CD4-positive, alpha-beta T cell treated with Interleukin-17A for 4 hours (primary cell): ENCODE data around the gene KRT74.
"Not testable (repeated sequence)": the region's sequence is repeated elsewhere in the genome, so short reads cannot be mapped to it uniquely, and the experiment has no call there.

Source experiments
- DNase-seq: peaks from one replicate; pipeline ENCODE4 v3.0.0-alpha.2; 2020; ENCODE audit warnings: mixed read lengths

KRT74 gene

DNA sequence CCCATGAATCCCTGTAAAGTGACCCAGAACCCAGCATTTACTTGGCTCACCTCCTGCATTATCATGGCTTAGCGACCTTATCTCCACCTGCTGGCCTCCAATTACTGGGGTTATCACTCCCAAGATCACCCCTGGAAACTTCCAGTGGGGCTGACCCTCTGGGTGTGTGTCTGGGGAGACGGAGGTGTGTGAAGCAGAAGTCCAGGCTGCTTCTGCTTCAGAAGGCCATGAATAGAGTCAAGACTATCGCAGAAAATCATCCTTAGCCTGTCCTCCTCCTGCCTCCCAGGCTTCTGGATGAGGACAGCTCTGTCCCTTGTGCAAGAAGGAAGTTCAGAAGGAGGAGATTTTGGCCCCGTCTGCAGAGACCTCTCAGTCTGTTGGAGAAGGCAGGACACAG lies 28.0 kb upstream of the KRT74 start:
- no peak for DNase-seq

DNA sequence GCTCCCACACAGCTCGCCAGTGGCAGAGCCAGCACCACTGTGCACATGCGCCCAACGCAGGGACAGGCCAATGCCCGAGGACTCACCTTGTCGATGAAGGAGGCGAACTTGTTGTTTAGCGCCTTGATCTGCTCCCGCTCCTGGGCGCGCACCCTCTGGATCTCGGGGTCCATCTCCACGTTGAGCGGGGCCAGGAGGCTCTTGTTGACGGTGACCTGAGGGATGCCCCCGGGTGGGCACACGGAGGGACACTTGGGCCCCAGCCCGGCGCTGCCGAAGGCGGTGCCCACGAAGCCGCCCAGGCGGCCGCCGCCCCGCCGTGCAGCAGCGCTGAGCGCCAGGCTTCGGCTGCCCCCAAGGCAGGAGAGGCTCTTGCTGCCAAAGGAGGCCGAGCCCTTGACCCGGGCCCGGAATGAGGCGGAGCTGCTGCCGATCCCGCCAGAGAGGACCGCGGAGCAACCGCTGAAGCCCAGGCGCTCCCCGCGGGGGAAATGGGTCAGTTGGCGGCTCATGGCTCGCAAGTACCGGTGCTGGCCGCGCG lies 27.4 kb upstream of the KRT74 start, which contains the start of gene KRT72:
Gene KRT72, minus strand, starts transcription at position 523 of the 541 bp plus-strand sequence. Its CDS starts 11 bp downstream, at position 512.
- no peak for DNase-seq

DNA sequence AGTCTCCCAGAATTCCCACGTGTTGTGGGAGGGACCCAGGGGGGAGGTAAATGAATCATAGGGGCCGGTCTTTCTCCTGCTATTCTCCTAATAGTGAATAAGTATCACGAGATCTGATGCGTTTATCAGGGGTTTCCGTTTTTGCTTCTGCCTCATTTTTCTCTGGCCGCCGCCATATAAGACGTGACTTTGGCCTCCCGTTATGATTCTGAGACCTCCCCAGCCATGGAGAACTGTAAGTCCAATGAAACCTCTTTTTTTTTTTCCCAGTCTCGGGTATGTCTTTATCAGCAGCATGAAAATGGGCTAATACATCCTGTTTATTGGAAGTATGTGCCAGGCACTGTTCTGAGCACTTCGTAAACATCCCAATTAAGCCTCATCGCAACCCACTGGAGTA lies 26.8 kb upstream of the KRT74 start:
- no peak for DNase-seq

DNA sequence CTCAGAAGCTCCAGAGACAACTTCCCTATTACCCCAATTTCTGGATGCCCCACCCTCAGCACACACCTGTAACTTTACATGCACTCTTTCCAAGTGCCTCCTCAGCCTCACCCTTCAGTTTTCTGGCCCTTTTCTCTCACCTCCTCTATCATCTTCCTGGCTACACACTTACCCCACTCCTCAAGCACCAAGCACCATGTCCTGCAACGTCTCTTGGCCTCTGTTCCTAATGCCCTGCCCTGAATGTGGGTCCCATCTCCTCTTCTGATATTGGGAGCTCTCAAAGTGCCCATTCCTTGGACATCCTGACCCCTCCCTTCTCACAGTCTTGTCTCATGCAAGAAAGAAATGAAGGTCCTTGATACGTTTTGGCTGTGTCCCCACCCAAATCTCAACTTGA lies 26.4 kb upstream of the KRT74 start:
- DNase-seq = no peak

DNA sequence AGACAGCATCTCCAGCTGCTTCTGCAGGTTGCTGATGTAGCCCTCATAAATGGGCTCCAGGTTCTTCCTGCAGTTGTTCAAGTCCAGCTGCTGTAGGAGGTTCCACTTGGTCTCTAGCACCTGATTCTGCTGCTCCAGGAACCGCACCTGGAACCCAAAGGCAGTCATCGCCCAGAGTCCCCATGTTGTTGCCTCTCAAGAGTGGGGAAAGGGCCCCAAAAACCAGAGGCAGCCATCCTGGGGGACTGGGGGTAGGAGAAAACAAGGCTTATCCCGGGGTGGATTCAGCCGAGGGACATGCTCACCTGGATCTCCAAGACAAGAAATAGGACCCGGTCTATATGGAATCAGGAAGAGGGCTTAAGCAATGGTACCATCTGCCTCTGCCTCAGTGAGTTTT lies 25.3 kb upstream of the KRT74 start:
- DNase-seq = no peak

DNA sequence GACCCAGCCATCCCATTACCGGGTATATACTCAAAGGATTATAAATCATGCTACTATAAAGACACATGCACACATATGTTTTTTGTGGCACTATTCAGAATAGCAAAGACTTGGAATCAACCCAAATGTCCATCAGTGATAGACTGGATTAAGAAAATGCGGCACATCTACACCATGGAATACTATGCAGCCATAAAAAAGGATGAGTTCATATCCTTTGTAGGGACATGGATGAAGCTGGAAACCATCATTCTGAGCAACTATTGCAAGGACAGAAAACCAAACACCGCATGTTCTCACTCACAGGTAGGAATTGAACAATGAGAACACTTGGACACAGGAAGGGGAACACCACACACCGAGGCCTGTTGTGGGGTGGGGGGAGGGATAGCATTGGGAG lies 20.6 kb upstream of the KRT74 start:
- not testable (repeated sequence) for DNase-seq

DNA sequence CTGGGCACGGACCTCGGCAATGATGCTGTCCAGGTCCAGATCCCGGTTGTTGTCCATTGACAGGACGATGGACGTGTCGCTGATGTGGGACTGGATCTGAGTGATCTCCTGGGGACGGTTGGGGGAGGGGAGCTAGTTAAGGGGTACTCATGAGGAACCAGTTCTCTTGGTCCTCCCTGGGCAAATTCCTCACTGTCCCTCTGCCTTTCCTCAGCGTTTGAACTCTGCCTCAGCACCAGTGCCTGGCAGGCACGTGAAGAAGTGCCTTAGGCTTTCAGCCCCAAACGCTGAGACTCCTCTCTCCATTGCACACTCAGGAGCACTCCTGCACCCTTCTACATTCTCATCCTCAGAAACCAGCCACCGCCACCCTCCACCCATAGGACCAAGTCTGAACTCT lies 17.9 kb upstream of the KRT74 start:
- DNase-seq = no peak

DNA sequence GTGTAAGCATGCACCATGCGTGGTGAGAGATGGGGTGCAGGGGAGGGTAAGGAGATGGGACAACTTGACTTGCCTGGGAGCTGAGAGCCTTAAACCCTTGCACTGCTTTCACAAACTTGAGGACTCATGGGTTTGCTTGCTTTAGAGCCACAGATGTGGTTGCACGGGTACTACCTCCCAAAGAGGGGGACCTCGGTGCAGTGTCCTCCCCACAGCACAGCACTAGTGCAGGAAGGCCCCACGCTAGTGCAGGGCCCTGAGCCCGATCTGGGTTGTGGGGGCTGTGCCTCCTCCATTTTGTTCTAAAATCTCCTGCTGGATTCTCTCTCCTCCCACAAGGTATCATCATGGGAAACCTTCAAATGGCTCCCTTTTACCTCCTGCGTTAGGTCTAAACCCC lies 16.4 kb upstream of the KRT74 start:
- no peak for DNase-seq

DNA sequence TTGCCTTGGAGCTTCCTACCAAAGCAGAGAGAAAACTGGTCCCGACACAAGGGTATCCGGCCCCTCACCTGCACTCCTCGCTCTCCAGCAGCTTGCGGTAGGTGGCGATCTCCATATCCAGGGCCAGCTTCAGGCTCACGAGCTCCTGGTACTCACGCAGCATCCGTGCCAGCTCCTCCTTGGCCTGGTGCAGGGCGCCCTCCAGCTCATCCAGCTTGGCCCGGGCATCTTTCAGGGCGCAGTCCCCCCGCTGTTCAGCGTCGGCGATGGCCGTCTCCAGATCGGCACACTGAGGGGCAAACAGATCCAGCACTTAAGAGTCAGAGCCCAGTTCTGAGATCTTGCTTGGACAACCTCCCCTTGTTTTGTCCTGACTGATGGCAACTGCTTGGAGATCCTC lies 13.9 kb upstream of the KRT74 start:
- DNase-seq = no peak

DNA sequence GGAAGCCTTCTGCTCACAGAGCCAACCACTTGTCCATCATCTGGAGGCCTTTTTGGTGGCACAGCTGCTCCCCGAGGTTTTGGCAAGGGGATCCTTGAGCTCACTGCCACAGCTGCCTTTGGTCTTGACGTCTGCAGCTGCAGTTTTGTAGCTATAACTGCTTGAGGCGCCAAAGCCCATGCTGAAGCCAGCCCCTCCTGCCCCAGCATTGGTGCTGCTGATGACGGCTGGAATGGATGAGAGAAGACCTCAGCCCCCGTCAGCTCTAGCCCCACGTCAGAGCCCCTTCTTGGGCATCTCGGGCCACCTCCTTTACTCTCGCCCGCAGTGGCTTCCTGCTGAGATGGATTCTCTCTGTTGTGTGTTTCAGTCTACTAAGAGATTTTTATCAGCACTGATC lies 12.3 kb upstream of the KRT74 start:
- DNase-seq = peak; percentile 72

DNA sequence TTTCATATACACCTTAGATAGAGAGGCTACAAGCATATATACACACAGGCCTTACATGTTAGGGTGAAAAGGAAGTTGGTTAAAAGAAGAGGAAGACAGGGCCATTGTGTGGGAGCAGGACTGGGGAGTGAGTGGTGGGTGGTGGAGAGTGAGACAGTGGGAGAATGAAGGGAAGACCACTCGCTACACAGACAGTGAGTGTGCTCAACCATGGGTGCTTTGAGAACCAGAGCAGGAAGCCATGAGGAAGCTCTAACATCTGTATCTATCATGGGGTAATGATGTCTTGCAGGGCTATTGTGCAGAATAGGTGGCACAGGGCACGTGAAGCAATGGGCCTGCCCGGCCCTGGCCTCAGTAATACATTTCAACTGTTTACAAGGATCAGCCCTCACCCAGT lies 11.4 kb upstream of the KRT74 start:
- DNase-seq = no peak

DNA sequence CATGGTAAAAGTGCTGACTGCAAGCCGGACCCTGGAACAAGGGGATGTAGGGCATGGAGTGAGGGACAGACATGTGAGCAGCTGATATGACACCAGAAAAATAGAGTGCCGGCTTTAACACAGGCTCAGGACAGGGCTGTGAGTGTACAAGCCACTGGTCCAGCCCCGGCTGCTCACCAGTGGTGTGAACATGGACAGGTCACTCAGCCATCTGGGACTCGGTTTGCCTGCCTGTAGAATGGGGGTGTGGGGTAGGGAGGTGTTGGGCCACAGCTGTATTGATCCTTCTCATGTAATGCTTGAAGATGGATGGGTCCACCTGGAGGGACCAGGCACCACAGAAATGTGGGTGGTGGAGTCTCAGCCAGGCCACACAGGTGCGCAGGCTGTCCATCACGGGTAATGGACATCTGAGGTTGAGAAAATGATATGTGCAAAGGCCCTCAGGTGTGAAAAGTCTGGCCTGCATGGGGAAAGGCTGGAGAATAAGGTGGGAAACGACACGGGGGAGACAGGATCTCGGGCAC lies 10.6 kb upstream of the KRT74 start:
- no peak for DNase-seq

DNA sequence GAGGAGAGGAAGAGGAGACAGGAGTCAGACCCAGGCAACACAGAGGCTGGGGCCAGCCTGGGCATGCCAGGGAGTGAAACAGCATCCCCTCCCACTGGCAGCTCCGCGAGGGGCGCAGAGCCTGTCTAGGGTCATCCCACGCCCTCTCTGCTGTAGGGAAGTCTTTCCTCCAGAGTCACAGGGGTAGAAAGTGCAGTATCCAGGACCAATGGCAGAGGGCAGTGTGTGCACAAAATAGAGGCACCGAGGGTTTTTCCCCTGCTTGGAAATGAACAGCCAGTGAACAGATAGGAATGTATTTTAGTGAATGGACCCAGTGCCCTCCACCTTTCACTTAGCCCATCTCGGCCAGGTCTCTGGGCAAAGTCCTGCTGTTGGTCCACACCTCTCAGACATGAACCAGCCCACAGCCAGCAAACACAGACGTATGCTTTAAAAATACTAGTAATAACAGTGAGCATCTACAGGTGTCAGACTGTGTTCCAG lies 9.4 kb upstream of the KRT74 start:
- peak; percentile 75 for DNase-seq

DNA sequence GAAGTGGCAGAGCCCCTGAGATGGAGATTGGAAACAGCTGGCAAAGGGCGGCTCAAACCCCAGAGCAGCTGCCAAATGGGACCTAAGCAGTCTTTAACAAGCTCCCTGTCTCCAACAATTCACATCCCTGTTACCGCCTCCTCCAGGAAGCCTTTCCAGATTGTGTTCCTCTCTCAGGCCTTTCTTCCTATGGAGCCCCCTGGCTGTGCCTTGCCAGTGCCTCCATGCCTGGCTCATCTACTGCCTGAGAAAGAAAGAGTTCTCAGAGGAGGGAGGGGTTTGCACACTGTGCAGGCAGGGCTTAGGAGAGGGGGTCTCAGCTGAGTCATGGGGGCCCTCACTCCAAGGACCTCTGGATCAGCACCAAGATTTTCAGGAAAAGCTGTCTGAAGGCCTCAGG lies 8.8 kb upstream of the KRT74 start:
- no peak for DNase-seq

DNA sequence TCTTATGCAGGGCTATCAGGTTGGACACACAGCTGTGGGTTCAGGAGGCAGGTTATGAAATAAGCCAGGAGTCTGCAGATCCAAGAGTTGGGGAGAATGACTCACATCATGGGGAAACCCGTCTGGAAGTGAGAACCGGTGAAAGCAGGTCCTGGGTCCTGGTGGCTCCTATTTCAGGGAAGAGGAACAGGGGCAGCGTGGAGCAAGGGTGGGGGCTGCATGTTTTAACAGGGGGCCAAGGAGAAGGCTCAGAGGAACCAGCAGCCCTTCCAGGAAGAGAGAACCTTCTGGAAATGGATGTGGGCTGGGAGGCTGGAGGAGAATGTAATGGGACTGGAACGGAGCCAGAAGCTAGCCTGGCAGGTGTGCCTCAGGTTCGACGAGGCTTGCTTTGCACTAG lies 7.8 kb upstream of the KRT74 start:
- no peak for DNase-seq

DNA sequence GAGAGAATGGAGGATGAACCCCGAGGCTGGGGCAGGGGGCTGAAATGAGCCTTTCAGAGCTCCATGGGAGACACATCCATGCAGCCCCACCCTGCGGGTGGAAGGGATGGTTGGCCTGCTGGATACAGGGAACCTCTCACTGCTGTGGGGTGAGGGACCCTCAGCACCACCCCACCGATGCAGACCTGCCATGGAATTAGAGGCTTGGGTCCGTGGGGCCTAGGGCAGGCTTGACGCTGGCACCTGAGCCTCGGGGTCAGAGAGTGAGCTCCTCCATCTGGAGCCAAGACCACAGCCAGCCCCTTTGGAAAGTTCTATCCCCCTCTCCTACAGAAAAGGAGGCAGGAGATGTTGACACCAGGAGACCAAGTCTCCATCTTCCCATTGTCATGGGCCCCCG lies 7.4 kb upstream of the KRT74 start:
- no peak for DNase-seq

DNA sequence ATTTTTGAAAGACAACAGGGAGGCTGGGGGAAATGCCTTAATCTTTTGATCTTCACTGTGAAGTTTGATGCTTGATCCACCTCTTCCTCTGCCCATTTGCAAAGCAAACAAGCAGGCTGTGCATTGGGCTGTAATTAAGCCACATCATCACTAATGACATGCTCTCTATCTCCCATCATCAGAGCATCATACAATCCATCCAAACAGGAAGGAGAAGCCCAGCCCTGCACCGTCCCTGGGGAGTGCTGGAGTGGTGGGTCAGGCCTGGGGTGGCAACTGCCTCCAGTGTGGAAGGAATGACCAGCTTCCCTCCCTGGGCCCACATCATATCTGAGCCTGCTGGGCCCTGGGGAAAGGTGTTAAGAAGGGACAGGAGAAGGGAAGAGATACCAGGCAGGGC lies 6.9 kb upstream of the KRT74 start:
- DNase-seq = no peak

DNA sequence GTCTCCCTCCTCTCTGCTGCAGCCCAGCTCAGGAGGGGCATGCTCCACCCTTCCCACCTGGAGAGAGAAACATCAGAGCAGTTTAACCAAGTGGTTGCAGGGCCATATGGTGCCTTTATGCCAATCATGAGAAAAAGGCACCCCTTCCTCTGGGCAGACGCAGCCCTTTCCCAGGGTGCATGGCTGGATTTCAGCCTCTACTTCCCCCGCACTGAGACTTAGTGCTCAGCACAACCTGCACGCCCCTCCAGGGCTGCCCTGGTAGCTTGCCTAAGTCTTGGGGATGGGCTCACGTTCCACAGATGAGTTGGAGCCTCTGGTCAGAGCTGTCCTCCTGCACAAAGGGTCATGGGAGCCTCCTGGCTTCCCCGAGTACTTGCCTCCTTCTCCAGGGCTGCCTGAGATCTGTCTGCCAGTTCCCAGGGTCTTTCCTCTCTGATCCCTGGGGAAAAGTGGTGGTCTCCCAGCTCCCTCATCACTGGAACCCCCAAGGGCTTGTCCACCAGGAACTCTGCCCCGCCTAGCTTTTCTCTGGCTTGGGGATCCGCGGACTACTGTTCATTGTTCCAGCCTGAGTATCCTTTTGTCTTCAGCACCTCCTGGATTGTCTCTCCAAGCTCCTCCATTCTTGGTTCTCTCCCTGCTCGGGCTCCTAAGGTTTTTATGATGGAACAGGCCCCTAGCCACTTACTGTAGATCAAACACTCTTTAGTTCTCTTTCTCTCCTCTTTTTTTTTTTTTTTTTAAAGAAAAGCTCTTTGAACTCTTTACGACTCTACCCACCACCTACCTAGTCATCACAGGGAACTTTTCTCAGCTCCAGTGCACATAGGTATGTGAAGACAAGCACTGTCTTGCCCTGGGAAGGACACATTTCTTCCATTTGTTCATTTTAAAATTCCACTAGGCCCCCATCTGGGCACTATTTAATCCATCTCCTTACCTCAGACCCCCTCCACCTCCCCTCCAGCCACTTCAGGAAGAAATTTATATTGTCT lies 6.1 kb upstream of the KRT74 start:
- no peak for DNase-seq

DNA sequence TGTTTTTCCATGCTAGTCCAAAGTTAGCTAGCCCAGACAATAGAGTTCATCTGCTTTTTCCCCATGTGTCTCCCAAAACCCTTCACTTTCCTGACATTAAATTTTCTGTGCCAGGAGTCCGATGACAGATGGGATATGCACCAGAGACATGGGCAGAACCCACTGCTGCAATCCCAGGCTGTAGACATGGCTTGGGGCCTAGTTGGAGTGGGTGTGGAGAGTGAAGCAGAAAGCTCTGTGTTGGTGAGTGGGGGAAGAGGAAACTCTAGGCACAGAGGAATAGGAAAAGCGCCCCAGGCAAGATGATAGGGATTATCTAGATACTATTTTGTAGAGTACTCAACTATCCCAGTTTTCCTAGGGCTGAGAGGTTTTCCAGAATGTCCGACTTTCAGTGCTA lies 4.8 kb upstream of the KRT74 start:
- no peak for DNase-seq

DNA sequence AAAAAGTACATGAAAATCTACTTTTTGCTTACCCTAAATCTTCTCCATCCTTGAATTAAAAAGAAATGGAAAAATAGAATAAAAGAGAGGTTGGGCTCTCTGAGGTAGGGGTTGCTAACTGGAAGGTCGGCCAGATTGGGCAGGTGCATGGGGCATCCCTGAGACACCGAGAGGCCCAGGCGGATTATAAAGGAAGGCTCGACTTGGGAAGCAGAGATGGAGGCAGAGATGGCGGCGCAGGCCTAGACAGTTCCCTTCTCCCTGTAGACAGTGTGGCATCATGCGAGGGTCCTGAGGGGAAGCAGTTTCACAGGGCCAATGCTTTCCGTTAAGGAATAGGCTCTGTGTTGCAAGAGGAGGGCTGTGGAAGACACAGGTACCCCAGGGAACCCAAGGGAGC lies 3.7 kb upstream of the KRT74 start:
- no peak for DNase-seq

DNA sequence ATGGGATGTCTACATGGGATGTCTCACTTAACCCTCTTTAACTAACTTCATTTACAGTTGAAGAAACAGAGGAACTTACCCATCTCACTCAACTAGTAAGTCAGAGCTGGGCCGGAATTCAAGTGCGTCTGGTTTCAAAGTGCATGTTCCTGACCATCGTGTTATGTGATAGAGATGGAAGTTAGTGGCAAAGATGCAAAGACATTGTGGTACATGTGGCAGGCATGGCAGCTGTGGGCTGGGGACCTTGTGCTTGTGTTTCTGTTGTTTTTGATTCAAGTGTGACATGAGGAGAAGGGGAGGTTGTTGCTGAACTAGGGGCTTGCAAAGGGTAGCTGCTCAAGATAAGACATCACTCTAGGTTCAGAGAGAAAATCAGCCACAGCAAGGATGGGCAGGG lies 2.3 kb upstream of the KRT74 start:
- no peak for DNase-seq

DNA sequence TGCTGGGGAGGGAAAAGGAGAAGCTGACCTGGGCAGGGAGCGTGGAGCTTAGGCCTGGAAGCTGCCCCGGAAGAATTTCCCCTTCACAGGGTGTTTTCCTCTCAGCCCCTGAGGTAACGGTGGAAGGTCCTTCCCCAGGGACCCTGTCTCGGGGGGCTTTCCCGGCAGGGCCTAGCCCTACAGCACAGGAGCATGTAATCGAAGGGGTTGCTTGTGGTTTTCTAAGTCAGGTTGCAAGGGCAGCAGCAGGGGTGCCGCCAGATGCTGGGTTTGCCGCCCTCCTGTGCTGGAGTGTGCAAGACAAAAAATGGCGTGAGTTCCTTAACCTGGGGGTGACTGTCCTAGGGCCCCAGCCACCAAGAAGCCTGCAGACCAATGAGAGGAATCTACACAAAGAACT lies 1.6 kb upstream of the KRT74 start:
- no peak for DNase-seq

DNA sequence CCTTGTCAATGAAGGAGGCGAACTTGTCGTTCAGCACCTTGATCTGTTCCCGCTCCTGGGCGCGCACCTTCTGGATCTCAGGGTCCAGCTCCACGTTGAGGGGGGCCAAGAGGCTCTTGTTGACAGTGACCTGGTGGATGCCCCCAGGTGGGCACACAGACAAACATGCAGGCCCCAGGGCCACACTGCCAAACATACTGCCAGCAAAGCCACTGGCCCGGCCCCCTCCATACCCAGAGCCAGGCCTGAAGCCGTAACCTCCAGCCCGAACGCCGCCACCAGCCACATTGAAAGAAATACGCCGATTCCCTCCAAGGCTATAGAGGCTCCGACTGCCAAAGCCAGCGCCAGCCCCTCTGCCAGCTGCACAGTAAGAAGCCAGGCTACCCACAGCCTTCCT lies 337 bp downstream of the KRT74 start:
- DNase-seq = no peak

DNA sequence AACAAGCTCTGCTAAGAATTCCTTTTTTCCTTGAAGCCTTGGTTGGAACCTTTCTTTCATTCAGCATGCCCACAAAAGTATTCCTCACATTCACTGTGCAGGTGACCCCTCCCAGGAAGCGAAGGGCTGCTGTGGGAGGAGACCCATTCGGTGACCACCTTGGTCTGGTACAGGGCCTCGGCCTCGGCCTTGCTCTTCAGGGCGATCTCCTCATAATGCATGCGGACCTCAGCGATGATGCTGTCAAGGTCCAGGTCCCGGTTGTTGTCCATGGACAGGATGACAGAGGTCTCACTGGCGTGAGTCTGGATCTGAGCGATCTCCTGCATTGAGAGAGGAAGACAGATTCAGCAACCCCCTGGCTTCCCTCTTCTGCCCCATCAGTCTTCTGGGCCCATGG lies 3.1 kb downstream of the KRT74 start:
- DNase-seq = no peak
